SK-N-SH (cell line): ENCODE measurements around the gene CA5A. TPM values are rescaled to one million over a fixed set of nuclear protein-coding genes. Genes with fewer than 3 reads are reported as not detected.
"Not testable (repeated sequence)": the region's sequence is repeated elsewhere in the genome, so short reads cannot be mapped to it uniquely, and the experiment has no call there.

Experiments used
- CTCF ChIA-PET: fragments of 300-600, 350-600 bp; formaldehyde crosslinking; extraction: SDS; loops from one replicate; lab custom pipeline; 2021; lab: Yijun Ruan, JAX
- POLR2A ChIA-PET: fragments of 350-600 bp; sonication (Branson Sonifier 250); formaldehyde crosslinking; extraction: SDS; loops from one replicate; lab custom pipeline; 2020; ENCODE audit warnings: antibody characterized with exemption, inconsistent platforms; lab: Yijun Ruan, JAX
- DNase-seq: peaks from one replicate; pipeline ENCODE4 v3.0.0; 2012
- H2AFZ ChIP-seq: fragments of 200-600 bp; sonication (generic); 2 replicates; pipeline ENCODE4 v1.8.1; 2016; ENCODE audit warnings: antibody characterized with exemption, mild to moderate bottlenecking, low read depth
- H3F3A ChIP-seq: fragments of 200-600 bp; sonication (generic); replicated peaks from 2 replicates; pipeline ENCODE3; 2016; ENCODE audit warnings: antibody characterized with exemption, mild to moderate bottlenecking; ENCODE audit not compliant: insufficient read depth
- H3K27ac ChIP-seq, 2 experiments: fragments of 200-500 bp in 1 of 2; fragments of 200-600 bp in 1 of 2; sonication (Bioruptor generic) in 1 of 2; sonication (generic), shearing (Covaris generic) in 1 of 2; 2 replicates each; pipeline versions ENCODE4 v1.5.1 to v1.6.1; 2014 to 2016; ENCODE audit warnings: low read depth in 2 of 2, inconsistent platforms in 1 of 2, low read length in 1 of 2, mild to moderate bottlenecking in 1 of 2, mixed read lengths in 1 of 2
- H3K27me3 ChIP-seq: fragments of 200-600 bp; sonication (generic), shearing (Covaris generic); 2 replicates; pipeline ENCODE4 v1.6.1; 2016; ENCODE audit warnings: mixed run types; ENCODE audit not compliant: insufficient read depth
- H3K36me3 ChIP-seq, 2 experiments: fragments of 200-500 bp in 1 of 2; fragments of 200-600 bp in 1 of 2; sonication (Bioruptor generic) in 1 of 2; sonication (generic) in 1 of 2; replicated peaks in 1 of 2; 2 replicates each; pipeline versions ENCODE3 to v1.5.1; 2014 to 2016; ENCODE audit warnings: low read length in 1 of 2, mild to moderate bottlenecking in 1 of 2; ENCODE audit not compliant: insufficient read depth in 2 of 2, control insufficient read depth in 1 of 2
- H3K4me1 ChIP-seq, 2 experiments: fragments of 200-500 bp in 1 of 2; fragments of 200-600 bp in 1 of 2; sonication (Bioruptor generic) in 1 of 2; sonication (generic), shearing (Covaris generic) in 1 of 2; 2 replicates each; pipeline versions ENCODE4 v1.5.1 to v1.6.1; 2014 to 2016; ENCODE audit warnings: low read depth in 1 of 2, low read length in 1 of 2, mixed run types in 1 of 2; ENCODE audit not compliant: insufficient read depth in 2 of 2, control insufficient read depth in 1 of 2
- H3K4me2 ChIP-seq: fragments of 200-600 bp; sonication (generic), shearing (Covaris generic); 2 replicates; pipeline ENCODE4 v1.6.1; 2017; ENCODE audit warnings: mixed run types
- H3K4me3 ChIP-seq, 2 experiments: fragments of 200-500 bp in 1 of 2; fragments of 200-600 bp in 1 of 2; sonication (Bioruptor generic) in 1 of 2; sonication (generic), shearing (Covaris generic) in 1 of 2; 2 replicates each; pipeline versions ENCODE4 v1.5.1 to v1.8.1; 2014 to 2016; ENCODE audit warnings: low read depth in 2 of 2, inconsistent platforms in 1 of 2, low read length in 1 of 2, mild to moderate bottlenecking in 1 of 2, mixed read lengths in 1 of 2, moderate library complexity in 1 of 2
- H3K79me2 ChIP-seq: fragments of 200-600 bp; sonication (generic); 2 replicates; pipeline ENCODE4 v1.8.1; 2017; ENCODE audit warnings: mild to moderate bottlenecking; ENCODE audit not compliant: insufficient read depth
- H3K9ac ChIP-seq: fragments of 200-600 bp; sonication (generic); 2 replicates; pipeline ENCODE4 v1.6.1; 2017; ENCODE audit warnings: mixed run types
- H3K9me2 ChIP-seq: fragments of 200-600 bp; sonication (generic); 2 replicates; pipeline ENCODE4 v1.6.1; 2017; ENCODE audit warnings: mixed run types
- H3K9me3 ChIP-seq: fragments of 200-600 bp; sonication (generic); 2 replicates; pipeline ENCODE4 v1.6.1; 2017; ENCODE audit warnings: mixed run types, mild to moderate bottlenecking, moderate library complexity
- H4K20me1 ChIP-seq: fragments of 200-600 bp; sonication (generic); 2 replicates; pipeline ENCODE4 v1.6.1; 2017; ENCODE audit warnings: mild to moderate bottlenecking, mixed run types; ENCODE audit not compliant: insufficient read depth
- CHD2 ChIP-seq: fragments of 150-350 bp; IDR thresholded peaks from 2 replicates; pipeline ENCODE4 v1.6.1; 2018; ENCODE audit warnings: low read length; ENCODE audit not compliant: partially characterized antibody
- EP300 ChIP-seq, 2 experiments: IDR thresholded peaks; 2 replicates each; pipeline versions ENCODE4 v1.4.0 to v1.6.1; 2012; ENCODE audit warnings: borderline replicate concordance in 1 of 2, low read depth in 1 of 2, low read length in 1 of 2
- EZH2phosphoT487 ChIP-seq: fragments of 200-600 bp; sonication (generic); IDR thresholded peaks from 2 replicates; pipeline ENCODE4 v1.6.1; 2017; ENCODE audit warnings: low read depth, mixed run types, mild to moderate bottlenecking, antibody characterized with exemption, moderate library complexity, borderline replicate concordance
- GATA2 ChIP-seq: sonication (generic); formaldehyde crosslinking; IDR thresholded peaks from 2 replicates; pipeline ENCODE4 v1.5.0; 2020; ENCODE audit warnings: mild to moderate bottlenecking, missing genetic modification reagents
- MXI1 ChIP-seq: IDR thresholded peaks from 2 replicates; pipeline ENCODE4 v1.6.1; 2012; ENCODE audit warnings: mild to moderate bottlenecking, low read depth, low read length, improper control_type of control experiment
- NRF1 ChIP-seq: IDR thresholded peaks from 2 replicates; pipeline ENCODE4 v1.6.1; 2012; ENCODE audit warnings: low read depth, mild to moderate bottlenecking, low read length
- RFX5 ChIP-seq: IDR thresholded peaks from 2 replicates; pipeline ENCODE4 v1.6.1; 2012; ENCODE audit warnings: mild to moderate bottlenecking, improper control_type of control experiment, low read length
- USF2 ChIP-seq: fragments of 150-350 bp; IDR thresholded peaks from 2 replicates; pipeline ENCODE4 v1.6.1; 2017; ENCODE audit warnings: antibody characterized with exemption, low read length, low read depth, borderline replicate concordance
- WGBS: methylation state at CpG from one replicate; pipeline ENCODE4 v1.1.6; 2017; ENCODE audit warnings: low lambda C conversion rate; 5-methylcytosine and 5-hydroxymethylcytosine counted together
- polyA plus RNA-seq, 3 experiments: library from polyadenylated mRNA; depleted of rRNA; stranded (reverse); fragments of >200 nt; gene quantifications; 2 replicates each; pipeline ENCODE4 v1.2.3, GENCODE V29; 2012
- TF ChIP-seq, protein P1 (sequence below): fragments of 200-600 bp; sonication (generic); IDR thresholded peaks from 2 replicates; pipeline ENCODE4 v1.6.1; 2017; ENCODE audit warnings: antibody characterized with exemption, mild to moderate bottlenecking, moderate library complexity
- TF ChIP-seq, protein P2 (sequence below): IDR thresholded peaks from 2 replicates; pipeline ENCODE4 v1.4.0; 2012; ENCODE audit warnings: low read depth, borderline replicate concordance

The CA5A gene
- polyA plus RNA-seq, 1 of the 3 experiments (the other 2 are of a cell fraction), result not detected

DNA sequence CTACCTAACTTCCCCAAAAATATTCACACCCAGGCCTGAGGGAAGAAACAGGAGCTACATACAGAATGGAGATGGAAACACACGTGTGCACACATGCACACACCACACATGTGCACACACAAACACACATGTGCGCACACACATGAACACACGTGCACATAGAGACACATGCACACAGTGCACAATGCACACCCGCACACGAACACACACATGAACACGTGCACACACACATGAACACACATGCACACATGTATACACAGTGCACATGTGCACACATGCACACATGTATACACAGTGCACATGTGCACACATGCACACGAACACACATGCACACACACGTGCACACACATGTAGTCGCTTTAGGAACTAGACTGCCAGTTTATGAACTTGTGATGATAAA lies 18.8 kb downstream of the CA5A start (continued):
- TF ChIP-seq RFX5 (no peak), MXI1 (no peak), NRF1 (no peak), CHD2 (no peak)

DNA sequence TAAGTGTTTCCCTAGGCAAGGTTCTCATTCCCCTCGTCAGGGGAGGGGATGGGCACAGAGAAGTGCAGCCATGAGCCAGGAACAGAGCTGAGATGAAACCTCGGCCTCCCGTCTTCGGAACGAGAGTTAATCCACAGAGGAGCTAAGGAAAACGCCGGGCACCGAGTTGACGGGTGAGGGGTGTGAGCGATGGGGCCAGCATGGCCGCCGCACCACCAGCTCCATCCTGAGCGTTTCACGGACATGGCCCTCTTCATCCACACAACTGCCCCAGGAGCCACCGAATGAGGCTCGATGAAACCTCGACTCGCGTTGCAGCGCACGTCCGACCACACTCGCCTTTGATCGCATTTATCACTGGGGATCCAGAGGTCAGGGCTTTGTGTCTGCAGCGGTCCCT lies 21.5 kb downstream of the CA5A start:
- 87% methylated on average over 21 of the region's 25 CpGs for WGBS
- no peaks in the 10 kb centered on the region for H3F3A ChIP-seq
- no peak overlapping the region for H3K4me3 ChIP-seq
- no peaks in the 10 kb centered on the region for H3K9me3 ChIP-seq
- H3K9ac ChIP-seq, result no peak overlapping the region
- no peak overlapping the region for H3K27ac ChIP-seq
- peaks cover 0 to 5% of the 10 kb centered on the region in 2 experiments; a peak in 1 of 4 replicates for H3K4me1 ChIP-seq
- H2AFZ ChIP-seq, result no peak overlapping the region
- POLR2A ChIA-PET, result no interaction called here
- H3K4me2 ChIP-seq, result no peak overlapping the region
- H4K20me1 ChIP-seq, result no peaks in the 10 kb centered on the region
- CTCF ChIA-PET, result interaction anchor here (1.7 to 2.1 kb wide), 2 partner anchors 65 to 136 kb away, joined by 4 to 8 read pairs; no protein-coding TSS in a partner anchor
- TF ChIP-seq EP300 (IDR thresholded peaks at IDR 0.05; ENCODE audit: borderline replicate concordance in 1 of 2, low read depth in 1 of 2, low read length in 1 of 2) (no peak), MXI1 (no peak), GATA2 (CRISPR knock-in tag) (no peak), EZH2phosphoT487 (no peak), USF2 (no peak), RFX5 (no peak)
- TF ChIP-seq, protein P1, sequence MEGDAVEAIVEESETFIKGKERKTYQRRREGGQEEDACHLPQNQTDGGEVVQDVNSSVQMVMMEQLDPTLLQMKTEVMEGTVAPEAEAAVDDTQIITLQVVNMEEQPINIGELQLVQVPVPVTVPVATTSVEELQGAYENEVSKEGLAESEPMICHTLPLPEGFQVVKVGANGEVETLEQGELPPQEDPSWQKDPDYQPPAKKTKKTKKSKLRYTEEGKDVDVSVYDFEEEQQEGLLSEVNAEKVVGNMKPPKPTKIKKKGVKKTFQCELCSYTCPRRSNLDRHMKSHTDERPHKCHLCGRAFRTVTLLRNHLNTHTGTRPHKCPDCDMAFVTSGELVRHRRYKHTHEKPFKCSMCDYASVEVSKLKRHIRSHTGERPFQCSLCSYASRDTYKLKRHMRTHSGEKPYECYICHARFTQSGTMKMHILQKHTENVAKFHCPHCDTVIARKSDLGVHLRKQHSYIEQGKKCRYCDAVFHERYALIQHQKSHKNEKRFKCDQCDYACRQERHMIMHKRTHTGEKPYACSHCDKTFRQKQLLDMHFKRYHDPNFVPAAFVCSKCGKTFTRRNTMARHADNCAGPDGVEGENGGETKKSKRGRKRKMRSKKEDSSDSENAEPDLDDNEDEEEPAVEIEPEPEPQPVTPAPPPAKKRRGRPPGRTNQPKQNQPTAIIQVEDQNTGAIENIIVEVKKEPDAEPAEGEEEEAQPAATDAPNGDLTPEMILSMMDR, result no peak
- TF ChIP-seq, protein P2, sequence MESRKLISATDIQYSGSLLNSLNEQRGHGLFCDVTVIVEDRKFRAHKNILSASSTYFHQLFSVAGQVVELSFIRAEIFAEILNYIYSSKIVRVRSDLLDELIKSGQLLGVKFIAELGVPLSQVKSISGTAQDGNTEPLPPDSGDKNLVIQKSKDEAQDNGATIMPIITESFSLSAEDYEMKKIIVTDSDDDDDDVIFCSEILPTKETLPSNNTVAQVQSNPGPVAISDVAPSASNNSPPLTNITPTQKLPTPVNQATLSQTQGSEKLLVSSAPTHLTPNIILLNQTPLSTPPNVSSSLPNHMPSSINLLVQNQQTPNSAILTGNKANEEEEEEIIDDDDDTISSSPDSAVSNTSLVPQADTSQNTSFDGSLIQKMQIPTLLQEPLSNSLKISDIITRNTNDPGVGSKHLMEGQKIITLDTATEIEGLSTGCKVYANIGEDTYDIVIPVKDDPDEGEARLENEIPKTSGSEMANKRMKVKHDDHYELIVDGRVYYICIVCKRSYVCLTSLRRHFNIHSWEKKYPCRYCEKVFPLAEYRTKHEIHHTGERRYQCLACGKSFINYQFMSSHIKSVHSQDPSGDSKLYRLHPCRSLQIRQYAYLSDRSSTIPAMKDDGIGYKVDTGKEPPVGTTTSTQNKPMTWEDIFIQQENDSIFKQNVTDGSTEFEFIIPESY, result no peak
- TF ChIP-seq, all 33 proteins: peak for 0
- no peak for DNase-seq
- Histone ChIP-seq H3K9me2 (no peaks in the 10 kb centered on the region), H3K27me3 (no peaks in the 10 kb centered on the region), H3K36me3 (no peaks in the 10 kb centered on the region), H3K79me2 (no peaks in the 10 kb centered on the region)

DNA sequence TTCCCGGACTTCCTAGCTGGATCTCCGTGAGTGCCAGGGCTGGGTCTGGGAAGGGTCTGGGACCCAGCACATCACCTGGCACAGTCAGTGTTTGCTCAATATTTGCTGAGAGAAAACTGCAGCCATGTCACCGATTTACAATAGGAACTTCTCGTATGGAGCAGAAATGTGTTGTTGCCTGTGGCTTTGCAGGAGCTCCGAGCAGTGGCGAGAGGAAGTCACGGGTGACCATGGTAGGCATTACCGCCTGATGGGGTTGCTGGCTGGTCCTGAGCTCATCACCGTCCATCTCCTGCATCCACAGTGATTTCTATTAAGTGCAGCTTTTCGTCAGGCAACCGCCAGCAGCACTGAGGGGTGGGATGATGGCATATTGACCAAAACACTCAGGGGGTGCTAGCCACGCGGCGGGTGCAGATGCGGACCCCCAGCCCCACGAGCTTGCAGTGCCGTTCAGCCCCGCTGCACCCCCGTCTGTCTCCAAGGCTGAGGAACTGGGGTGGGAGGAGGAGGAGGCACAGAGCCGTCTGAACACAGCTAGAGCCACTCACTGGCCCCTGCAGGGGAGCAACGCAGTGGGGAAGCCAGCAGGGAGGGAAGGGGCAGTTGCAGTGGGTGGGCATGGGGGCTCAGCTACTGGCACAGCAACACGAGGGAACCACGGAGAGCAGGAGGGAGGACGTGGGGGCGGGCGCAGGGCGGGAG lies 22.2 kb downstream of the CA5A start:
- H3K79me2 ChIP-seq, H4K20me1 ChIP-seq, H3K4me1 ChIP-seq, POLR2A ChIA-PET, H3K27ac ChIP-seq, H3K4me2 ChIP-seq, H3K9ac ChIP-seq, H3K4me3 ChIP-seq, H3F3A ChIP-seq, H3K27me3 ChIP-seq, H3K9me2 ChIP-seq, H3K9me3 ChIP-seq, H2AFZ ChIP-seq, DNase-seq, H3K36me3 ChIP-seq: not testable (repeated sequence)
- CTCF ChIA-PET, result interaction anchor here (0.7 to 2.1 kb wide), 3 partner anchors 42 to 135 kb away, joined by 3 to 8 read pairs (median 4); no protein-coding TSS in a partner anchor
- WGBS, result 70% methylated on average over 23 of the region's 27 CpGs

DNA sequence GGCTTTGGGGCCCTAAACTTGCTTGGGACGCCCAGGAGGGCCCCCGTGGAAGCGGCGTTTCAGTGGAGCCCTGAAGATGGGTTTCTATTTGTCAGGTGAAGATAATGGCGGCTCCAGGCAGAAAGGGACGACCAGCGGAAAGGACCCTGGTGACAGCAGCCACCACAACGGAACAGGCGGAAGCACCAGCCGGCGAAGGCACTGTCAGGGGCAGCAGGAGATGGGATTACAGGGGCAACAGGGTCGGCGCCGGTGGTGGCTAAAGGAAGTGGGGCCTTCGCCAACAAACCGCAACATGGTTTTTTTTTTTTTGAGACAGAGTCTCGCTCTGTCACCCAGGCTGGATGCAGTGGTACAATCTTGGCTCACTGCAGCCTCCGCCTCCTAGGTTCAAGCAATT lies 23.6 kb downstream of the CA5A start:
- H3K36me3 ChIP-seq, H3K4me3 ChIP-seq, H3K9me3 ChIP-seq, H3K27me3 ChIP-seq, H3K79me2 ChIP-seq, H3F3A ChIP-seq, H2AFZ ChIP-seq, H3K27ac ChIP-seq, H4K20me1 ChIP-seq, H3K4me2 ChIP-seq, DNase-seq, H3K4me1 ChIP-seq, H3K9ac ChIP-seq, H3K9me2 ChIP-seq: not testable (repeated sequence)
- ChIA-PET CTCF (interaction anchor here (1.5 kb wide), 1 partner anchor 134 kb away, joined by 4 read pairs; no protein-coding TSS in a partner anchor), POLR2A (interaction anchor here (0.6 kb wide), 1 partner anchor 144 kb away, joined by 3 read pairs; no protein-coding TSS in a partner anchor)
- WGBS, result 80% methylated on average over 17 of the region's 18 CpGs
